GM15510 (cell line): Measurements from ENCODE around the gene WDR5.

ENCODE experiments used
- POLR2A ChIP-seq: IDR thresholded peaks from 3 replicates; pipeline ENCODE4 v1.6.1; 2011; ENCODE audit warnings: borderline replicate concordance; ENCODE audit not compliant: insufficient read length; ENCODE audit errors: extremely low read depth

WDR5 gene

DNA sequence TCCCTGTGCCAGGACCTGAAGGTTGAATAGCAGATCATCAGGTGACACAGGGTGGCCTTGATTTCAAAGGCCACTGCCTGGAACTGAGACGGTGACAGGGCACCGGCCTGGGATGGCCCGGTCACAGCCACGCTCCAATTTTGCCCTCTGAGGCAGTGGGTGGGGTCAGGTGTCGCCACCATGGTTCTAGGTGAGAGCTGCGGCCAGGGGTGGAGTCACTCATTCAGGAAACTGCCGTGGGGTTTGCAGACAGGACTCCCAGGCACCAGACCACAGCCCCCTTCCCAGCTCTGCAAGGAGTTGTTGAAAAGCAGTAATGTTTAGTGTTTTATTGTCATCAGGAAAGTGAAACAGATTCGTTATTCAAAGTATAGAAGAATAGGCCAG, 45.8 kb downstream of the WDR5 start:
- no peak for TF ChIP-seq POLR2A

DNA sequence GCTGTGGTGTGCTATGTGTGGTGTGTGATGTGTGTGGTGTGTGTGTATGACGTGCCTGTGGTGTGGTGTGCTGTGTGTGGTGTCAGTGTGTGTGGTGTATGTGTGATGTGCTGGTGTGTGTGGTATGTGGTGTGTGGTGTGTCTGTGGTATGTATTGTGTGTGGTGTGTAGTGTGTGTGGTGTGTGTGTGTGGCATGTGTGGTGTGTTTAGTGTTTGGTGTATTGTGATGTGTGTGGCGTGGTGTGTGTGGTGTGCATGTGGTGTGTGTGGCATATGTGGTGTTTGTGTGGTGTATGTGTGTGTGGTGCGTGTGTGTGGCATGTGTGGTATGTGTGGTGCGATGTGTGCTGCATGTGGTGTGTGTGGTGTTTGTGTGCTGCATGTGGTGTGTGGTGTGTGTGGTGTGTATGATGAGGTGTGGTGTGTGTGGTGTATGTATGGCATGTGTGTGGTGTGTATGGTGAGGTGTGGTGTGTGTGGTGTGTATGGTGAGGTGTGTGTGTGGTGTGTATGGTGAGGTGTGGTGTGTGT, 46.7 kb downstream of the WDR5 start:
- TF ChIP-seq POLR2A = no peak

DNA sequence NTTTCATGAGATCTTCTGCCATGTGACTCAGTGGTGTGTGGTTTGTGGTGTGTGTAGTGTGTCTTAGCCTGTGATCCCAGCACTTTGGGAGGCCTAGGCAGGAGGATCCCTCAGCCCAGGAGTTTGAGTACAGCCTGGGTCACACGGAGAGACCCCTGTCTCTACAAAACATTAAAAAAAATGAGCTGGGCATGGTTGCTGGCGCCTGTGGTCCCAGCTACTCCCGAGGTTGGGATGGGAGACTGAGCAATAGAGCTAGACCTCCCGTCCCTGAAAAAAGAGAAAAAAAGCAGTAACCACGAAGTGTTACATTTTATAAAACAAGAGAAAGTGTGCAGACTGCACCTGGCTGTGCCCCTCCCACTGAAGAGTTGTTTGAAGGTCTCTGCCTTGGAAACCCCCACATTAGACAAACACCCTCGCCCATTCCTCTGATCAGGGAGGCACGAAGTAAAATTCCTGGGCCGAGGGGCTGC, 49.7 kb downstream of the WDR5 start:
- no peak for TF ChIP-seq POLR2A

DNA sequence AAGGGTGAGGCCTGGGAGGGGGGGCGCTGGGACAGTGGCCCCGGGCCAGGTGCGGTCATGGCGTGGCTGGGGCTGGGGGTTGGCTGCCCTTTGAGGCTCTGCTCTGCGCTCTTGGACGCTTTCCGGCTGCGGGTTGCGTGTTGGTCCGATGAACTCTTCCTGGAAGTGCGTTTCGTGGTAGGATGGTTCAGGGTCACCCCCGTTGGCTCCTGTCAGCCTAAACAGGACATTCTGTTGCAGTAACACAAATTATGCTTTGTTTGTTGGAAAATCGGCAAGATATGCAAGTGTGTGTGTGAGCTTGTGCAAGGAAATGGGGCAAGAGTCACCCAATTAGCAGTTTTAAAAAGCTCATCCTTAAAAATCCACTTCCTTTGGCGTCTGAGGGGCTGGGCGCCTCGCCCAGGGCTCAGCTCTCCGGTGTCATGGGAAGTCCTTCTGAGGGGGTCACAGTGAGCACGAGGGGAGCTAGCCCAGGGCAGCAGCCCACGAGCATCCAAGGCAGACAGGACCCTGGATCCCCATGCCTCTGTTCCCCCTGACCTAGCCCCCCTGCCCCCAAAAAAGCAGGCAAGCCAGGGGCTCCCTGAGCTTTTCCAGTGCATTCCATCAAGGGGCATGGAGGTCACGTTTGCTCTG, 50.7 kb downstream of the WDR5 start:
- TF ChIP-seq POLR2A = no peak

GRCh38 chr9:134187110-134187531, 51.2 kb downstream of the WDR5 start:
- no peak for TF ChIP-seq POLR2A

- TF ChIP-seq POLR2A = no peak
Observed at GRCh38 chr9:134187891-134188385, 52.1 kb downstream of the WDR5 start.

- TF ChIP-seq POLR2A = no peak
Observed at GRCh38 chr9:134188386-134189144, 52.7 kb downstream of the WDR5 start.

GRCh38 chr9:134189145-134189469, 53.2 kb downstream of the WDR5 start:
- TF ChIP-seq POLR2A = no peak

DNA sequence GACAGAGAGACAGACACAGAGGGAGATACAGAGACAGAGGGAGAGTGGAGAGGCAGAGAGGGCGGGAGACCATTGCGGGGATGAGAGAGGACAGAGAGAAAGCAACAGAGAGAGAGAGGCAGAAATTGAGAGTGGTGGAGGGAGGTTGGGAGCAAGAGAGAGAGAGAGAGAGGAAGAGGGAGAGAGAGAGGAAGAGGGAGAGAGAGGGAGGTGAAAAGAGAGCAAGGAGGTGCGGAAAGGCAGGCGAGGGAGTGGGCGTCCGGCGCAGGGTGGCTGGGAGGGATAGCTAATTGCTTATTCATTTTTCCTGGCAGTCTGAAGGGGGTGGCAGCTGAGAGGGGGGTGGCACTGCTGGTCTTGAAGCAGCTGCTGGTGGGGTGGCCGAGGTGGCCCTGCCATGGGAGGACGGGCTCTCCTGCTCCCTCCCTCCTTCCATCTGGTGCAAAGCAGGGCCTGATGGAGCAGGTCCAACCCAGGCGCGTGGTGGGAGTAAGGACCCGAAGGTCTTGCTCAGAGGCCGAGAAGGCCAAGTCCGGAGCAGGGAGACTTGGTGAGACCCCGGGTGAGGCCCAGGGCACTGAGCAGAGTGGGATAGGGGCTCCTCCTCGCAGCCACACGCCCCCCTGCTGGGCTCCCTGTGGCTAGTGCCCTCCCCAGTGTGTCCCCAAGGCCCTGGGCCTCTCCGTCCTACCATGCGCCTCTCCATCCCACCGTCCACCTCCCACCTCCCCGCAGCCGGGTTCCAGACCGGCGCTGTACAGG, 53.8 kb downstream of the WDR5 start:
- no peak for TF ChIP-seq POLR2A

- TF ChIP-seq POLR2A = no peak
Observed at GRCh38 chr9:134190232-134191121, 54.6 kb downstream of the WDR5 start.

GRCh38 chr9:134191455-134192209, 55.8 kb downstream of the WDR5 start:
- TF ChIP-seq POLR2A = no peak

- no peak for TF ChIP-seq POLR2A
Observed at GRCh38 chr9:134192311-134192950, 56.5 kb downstream of the WDR5 start.

GRCh38 chr9:134192951-134193731, 57.3 kb downstream of the WDR5 start:
- TF ChIP-seq POLR2A = no peak

DNA sequence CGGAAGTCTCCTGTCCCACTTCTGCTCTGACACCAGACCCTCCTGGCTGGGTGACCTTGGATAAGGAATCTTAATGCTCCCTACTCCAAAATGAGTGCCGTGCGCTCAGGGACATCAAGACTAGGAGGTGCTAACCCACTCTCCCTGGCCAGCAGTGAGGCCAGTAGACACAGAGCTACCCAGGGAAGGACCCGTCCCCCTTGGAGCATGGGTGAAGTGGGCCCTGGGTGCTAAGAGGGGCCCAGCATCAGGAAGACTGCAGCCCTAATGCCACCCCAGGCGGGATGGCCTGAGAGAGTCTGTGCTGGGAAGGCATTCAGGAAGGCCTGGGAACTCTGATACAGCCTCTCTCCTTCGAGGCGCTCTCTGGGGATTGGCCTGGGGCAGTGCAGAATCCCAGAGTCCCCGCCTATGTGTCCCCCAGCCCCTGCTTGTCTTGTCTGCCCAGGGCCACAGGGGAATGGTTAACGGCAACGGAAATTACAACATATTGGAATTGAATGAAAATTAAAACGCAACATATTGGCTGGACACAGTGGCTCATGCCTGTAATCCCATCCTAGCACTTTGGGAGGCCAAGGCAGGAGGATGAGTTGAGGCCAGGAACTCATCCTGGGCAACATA, 58.1 kb downstream of the WDR5 start:
- TF ChIP-seq POLR2A = no peak
